Lower leg skin (tissue), 4 donors: ENCODE measurements around the gene PPP1R12A. TPM values are rescaled to one million over a fixed set of nuclear protein-coding genes. Genes with fewer than 3 reads are reported as not detected.
"Not testable (repeated sequence)": the region's sequence is repeated elsewhere in the genome, so short reads cannot be mapped to it uniquely, and the experiment has no call there.

Experiments
- DNase-seq, 2 donors: peaks; one replicate each; pipeline ENCODE4 v3.0.0-alpha.2; 2019; ENCODE audit warnings: low spot score in 2 of 2
- H3K4me3 ChIP-seq: fragments of 200-600 bp; sonication (generic); 2 replicates; pipeline ENCODE4 v1.5.1; 2017; ENCODE audit warnings: mild to moderate bottlenecking, low read depth; ENCODE audit not compliant: poor library complexity, severe bottlenecking
- CTCF ChIP-seq, 3 donors: fragments of 450-650 bp; IDR thresholded peaks; one replicate each; pipeline ENCODE4 v1.5.1; 2016; ENCODE audit warnings: antibody characterized with exemption in 3 of 3, mild to moderate bottlenecking in 3 of 3, moderate library complexity in 2 of 3
- POLR2A ChIP-seq, 2 donors: fragments of 450-650 bp; IDR thresholded peaks; one replicate each; pipeline ENCODE4 v1.6.1; 2016 to 2017; ENCODE audit warnings: antibody characterized with exemption in 2 of 2, mild to moderate bottlenecking in 1 of 2, moderate library complexity in 1 of 2
- WGBS, 2 donors: methylation state at CpG; one replicate each; pipeline ENCODE4 v1.1.5; 2018; 5-methylcytosine and 5-hydroxymethylcytosine counted together
- intact Hi-C: fragments of 100-400 bp; cut with DNase I; formaldehyde crosslinking; loops from one replicate; pipeline ENCODE4 v1.15.0; 2023; ENCODE audit warnings: low total_unique reads
- total RNA-seq, 4 donors: library from RNA; depleted of rRNA; stranded (reverse); fragments of >200 nt; gene quantifications; one replicate each; pipeline ENCODE4 v1.1.0, GENCODE V29; 2016

The PPP1R12A gene
- total RNA-seq, 4 donors from 2014 or later, result 47.6 to 64.1 (median 56.6) TPM

GRCh38 chr12:79955561-79955960, 20.7 kb upstream of the PPP1R12A start:
- no peak for DNase-seq
- TF ChIP-seq CTCF (IDR thresholded peaks at IDR 0.05) (no peak), POLR2A (IDR thresholded peaks at IDR 0.05) (no peak)
- no peak overlapping the region for H3K4me3 ChIP-seq
- 92 to 96% methylated on average over 3 of the region's 3 CpGs for WGBS, 2 donors
- intact Hi-C loops, result no loop called here

GRCh38 chr12:79954037-79954610, 19.2 kb upstream of the PPP1R12A start:
- intact Hi-C loops, result no loop called here

GRCh38 chr12:79949098-79949497, 14.2 kb upstream of the PPP1R12A start:
- intact Hi-C loops, result no loop called here
- WGBS, 2 donors, result 83 to 89% methylated on average over 1 of the region's 1 CpG
- TF ChIP-seq POLR2A (IDR thresholded peaks at IDR 0.05) (no peak), CTCF (IDR thresholded peaks at IDR 0.05) (no peak)
- DNase-seq, result no peak
- H3K4me3 ChIP-seq, result no peak overlapping the region

More at GRCh38 chr12:79954037-79954610, 19.2 kb upstream of the PPP1R12A start:
- no peak for DNase-seq
- TF ChIP-seq POLR2A (IDR thresholded peaks at IDR 0.05), result no peak
- no peak for TF ChIP-seq CTCF (IDR thresholded peaks at IDR 0.05)
- 63 to 81% methylated on average over 2 of the region's 2 CpGs for WGBS, 2 donors
- no peak overlapping the region for H3K4me3 ChIP-seq

GRCh38 chr12:79945433-79945832, 10.5 kb upstream of the PPP1R12A start:
- intact Hi-C loops, result no loop called here
- TF ChIP-seq POLR2A (IDR thresholded peaks at IDR 0.05), result no peak
- no peak for TF ChIP-seq CTCF (IDR thresholded peaks at IDR 0.05)
- no peak overlapping the region for H3K4me3 ChIP-seq
- 77 to 81% methylated on average over 4 of the region's 4 CpGs for WGBS, 2 donors
- no peak for DNase-seq

GRCh38 chr12:79944565-79944964, 9.7 kb upstream of the PPP1R12A start:
- DNase-seq, result no peak
- no peak for TF ChIP-seq CTCF (IDR thresholded peaks at IDR 0.05)
- no peak for TF ChIP-seq POLR2A (IDR thresholded peaks at IDR 0.05)
- no peak overlapping the region for H3K4me3 ChIP-seq
- 80 to 86% methylated on average over 3 of the region's 3 CpGs for WGBS, 2 donors
- intact Hi-C loops, result no loop called here

- intact Hi-C loops, DNase-seq, H3K4me3 ChIP-seq: not testable (repeated sequence)
- 96 to 97% methylated on average over 2 of the region's 2 CpGs for WGBS, 2 donors
Observed at GRCh38 chr12:79942846-79943245, 7.9 kb upstream of the PPP1R12A start.
